PC-9 (cell line): ENCODE data around the gene PTPRT. TPM values are rescaled to one million over a fixed set of nuclear protein-coding genes. Genes with fewer than 3 reads are reported as not detected.

Experiments
- BruUV-seq: library from RNA; stranded (reverse); fragments of 400-500 nt; replicated peaks from 2 replicates; lab custom pipeline; 2021; lab: Mats Ljungman, UMichigan
- CTCF ChIA-PET: fragments of 300-600 bp; sonication (Branson Sonifier 250); formaldehyde crosslinking; loops from one replicate; lab custom pipeline; 2022; ENCODE audit warnings: antibody characterized with exemption; lab: Charles Lee
- POLR2A ChIA-PET: fragments of 300-600 bp; sonication (Branson Sonifier 250); formaldehyde crosslinking; loops from one replicate; lab custom pipeline; 2022; ENCODE audit warnings: antibody characterized with exemption; ENCODE audit not compliant: unreplicated experiment; lab: Charles Lee
- DNase-seq, 2 experiments: peaks; one replicate each; pipeline versions ENCODE4 v3.0.0 to v3.0.0-alpha.2; 2015 to 2022; ENCODE audit warnings: mixed read lengths in 1 of 2
- H2AFZ ChIP-seq: fragments of 200-600 bp; sonication (generic); 2 replicates; pipeline ENCODE4 v1.8.1; 2017; ENCODE audit warnings: antibody characterized with exemption
- H3F3A ChIP-seq: fragments of 200-600 bp; sonication (generic); 2 replicates; pipeline ENCODE4 v1.8.1; 2017; ENCODE audit warnings: antibody characterized with exemption, mild to moderate bottlenecking, low read depth; ENCODE audit not compliant: insufficient read depth
- H3K27ac ChIP-seq: fragments of 200-600 bp; sonication (generic); 2 replicates; pipeline ENCODE4 v1.6.1; 2016; ENCODE audit warnings: mixed run types
- H3K27me3 ChIP-seq: fragments of 200-600 bp; sonication (generic); 2 replicates; pipeline ENCODE4 v1.6.1; 2016; ENCODE audit warnings: low read depth, mixed run types; ENCODE audit not compliant: insufficient read depth
- H3K36me3 ChIP-seq: fragments of 200-600 bp; sonication (generic); 2 replicates; pipeline ENCODE4 v1.6.1; 2016; ENCODE audit warnings: low read depth, mixed run types
- H3K4me1 ChIP-seq: fragments of 200-600 bp; sonication (generic); replicated peaks from 2 replicates; pipeline ENCODE4 v1.6.1; 2016; ENCODE audit warnings: mixed run types; ENCODE audit not compliant: insufficient read depth
- H3K4me2 ChIP-seq: fragments of 200-600 bp; sonication (generic); 2 replicates; pipeline ENCODE4 v1.6.1; 2017; ENCODE audit warnings: mixed run types
- H3K4me3 ChIP-seq: fragments of 200-600 bp; sonication (generic); 2 replicates; pipeline ENCODE4 v1.6.1; 2016; ENCODE audit warnings: mixed run types
- H3K79me2 ChIP-seq: fragments of 200-600 bp; sonication (generic); 2 replicates; pipeline ENCODE4 v1.6.1; 2017; ENCODE audit warnings: low read depth, mixed run types
- H3K9me2 ChIP-seq: fragments of 200-600 bp; sonication (generic); 2 replicates; pipeline ENCODE4 v1.8.1; 2017; ENCODE audit warnings: mild to moderate bottlenecking; ENCODE audit not compliant: insufficient read depth
- H3K9me3 ChIP-seq: fragments of 200-600 bp; sonication (generic); 2 replicates; pipeline ENCODE4 v1.8.1; 2016; ENCODE audit warnings: low read depth; ENCODE audit not compliant: insufficient read depth
- H4K20me1 ChIP-seq: fragments of 200-600 bp; sonication (generic); 2 replicates; pipeline ENCODE4 v1.8.1; 2017; ENCODE audit not compliant: insufficient read depth
- CTCF ChIP-seq: fragments of 200-600 bp; sonication (generic); conservative IDR thresholded peaks from 2 replicates; pipeline ENCODE4 v1.6.1; 2017; ENCODE audit warnings: mixed run types, antibody characterized with exemption, mild to moderate bottlenecking, moderate library complexity
- EZH2 ChIP-seq: fragments of 200-600 bp; sonication (generic); IDR thresholded peaks from 2 replicates; pipeline ENCODE4 v1.8.0; 2017; ENCODE audit warnings: antibody characterized with exemption, low read depth
- intact Hi-C: fragments of 100-400 bp; cut with micrococcal nuclease; formaldehyde crosslinking; loops from one replicate; pipeline ENCODE4 v1.10.0; 2022; ENCODE audit not compliant: unreplicated experiment
- total RNA-seq: library from RNA; stranded (reverse); gene quantifications from 2 replicates; pipeline ENCODE4 v1.2.3, GENCODE V29; 2021

PTPRT gene
- total RNA-seq, 1 experiment from 2014 or later: not detected

DNA sequence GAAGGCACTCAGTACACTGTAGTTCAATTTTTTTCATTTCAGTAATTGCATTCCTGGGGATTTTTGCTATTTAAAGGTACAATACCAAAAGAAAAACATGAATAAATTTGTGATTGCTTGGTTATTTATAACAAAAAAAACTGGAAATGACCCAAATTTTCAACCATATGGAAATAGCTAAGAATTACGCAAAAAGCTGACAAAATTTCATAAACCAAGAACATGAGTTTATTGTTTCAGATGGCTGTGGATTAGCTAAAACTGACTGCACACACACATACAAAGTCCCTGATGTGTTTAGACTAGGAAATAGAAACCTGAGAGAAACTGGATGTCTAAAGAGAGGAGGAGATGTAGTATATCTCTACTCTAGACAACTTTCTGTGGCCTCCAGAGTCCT, 853.1 kb downstream of the PTPRT start:
- Histone ChIP-seq H3K27ac (no peak overlapping the region), H2AFZ (no peak overlapping the region), H3K9me3 (no peaks in the 10 kb centered on the region), H3K4me3 (no peak overlapping the region), H3K27me3 (no peaks in the 10 kb centered on the region), H3K9me2 (no peaks in the 10 kb centered on the region), H3K36me3 (no peaks in the 10 kb centered on the region), H3K79me2 (no peaks in the 10 kb centered on the region), H3K4me1 (no peaks in the 10 kb centered on the region), H3K4me2 (no peak overlapping the region), H3F3A (no peaks in the 10 kb centered on the region), H4K20me1 (no peaks in the 10 kb centered on the region; the same call in 1 of the 2 replicates)
- BruUV-seq: no TSS peak
- CTCF ChIA-PET: no interaction called here
- POLR2A ChIA-PET: no interaction called here
- intact Hi-C loops: no loop called here
- no peak for DNase-seq
- TF ChIP-seq CTCF: no peak
- TF ChIP-seq EZH2: no peak

DNA sequence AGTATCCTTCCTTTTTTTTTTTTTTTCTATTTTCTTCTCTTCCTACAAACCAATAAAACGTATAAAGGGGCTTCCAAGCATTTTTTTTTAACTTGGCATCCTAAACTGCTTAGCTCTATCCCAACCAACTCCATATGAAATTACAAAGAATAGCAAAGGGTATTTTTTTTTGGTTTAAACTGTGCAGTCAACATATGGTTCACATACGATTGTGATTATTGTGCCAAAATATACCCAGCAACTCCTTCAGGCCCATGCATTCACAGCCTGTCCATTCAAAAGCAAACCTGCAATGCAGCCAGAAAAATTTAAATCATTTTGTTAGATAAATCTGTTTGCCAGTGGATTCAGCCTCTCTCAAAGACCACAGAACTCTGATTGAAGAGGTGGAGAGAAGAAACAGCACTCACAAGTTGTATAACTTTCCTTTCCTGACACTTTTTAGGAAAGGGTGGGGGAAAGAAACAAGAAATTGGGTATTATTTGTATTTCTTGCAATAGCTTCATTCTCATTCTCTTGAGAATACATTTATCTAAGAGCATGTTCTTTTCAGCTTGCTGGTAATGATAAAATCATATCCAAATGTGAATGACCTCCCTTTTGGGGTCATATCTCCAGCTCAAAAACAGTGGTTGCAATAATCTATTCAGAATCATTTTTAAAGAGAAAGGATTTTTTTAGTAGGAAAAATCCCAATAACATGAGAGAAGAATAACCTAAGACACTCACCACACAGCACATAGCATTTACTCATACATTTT, 870.3 kb downstream of the PTPRT start:
- intact Hi-C loops: no loop called here

DNA sequence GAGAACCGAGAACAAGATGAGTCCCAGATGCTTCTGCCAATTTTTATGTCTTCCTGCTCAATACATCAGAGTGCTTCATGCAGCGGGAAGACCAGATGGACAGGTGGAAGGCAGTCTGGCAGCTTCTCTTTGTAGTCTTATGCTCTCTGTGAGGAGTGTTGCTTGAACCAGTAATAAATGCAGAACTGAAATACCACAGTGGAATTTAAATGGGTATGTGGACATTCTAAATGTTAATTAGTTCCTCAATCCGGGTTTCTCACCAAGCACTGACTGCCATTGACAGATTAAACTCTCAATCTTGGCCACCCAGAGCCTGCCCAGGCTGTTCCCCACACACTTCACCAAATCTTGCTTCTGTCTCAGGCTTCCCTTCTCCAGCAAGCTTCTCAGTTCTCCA, 876.0 kb downstream of the PTPRT start:
- Histone ChIP-seq H2AFZ (no peak overlapping the region), H3K27me3 (peaks cover 9% of the 10 kb centered on the region; the same call in 1 of the 2 replicates), H4K20me1 (no peaks in the 10 kb centered on the region), H3K4me1 (no peaks in the 10 kb centered on the region), H3K9me3 (no peaks in the 10 kb centered on the region), H3K79me2 (no peaks in the 10 kb centered on the region), H3K36me3 (no peaks in the 10 kb centered on the region), H3K27ac (no peak overlapping the region), H3F3A (no peaks in the 10 kb centered on the region), H3K9me2 (peaks cover 3% of the 10 kb centered on the region; the same call in 1 of the 2 replicates), H3K4me2 (no peak overlapping the region), H3K4me3 (no peak overlapping the region)
- no peak for TF ChIP-seq CTCF
- no peak for TF ChIP-seq EZH2
- intact Hi-C loops: no loop called here
- no TSS peak for BruUV-seq
- ChIA-PET CTCF (no interaction called here), POLR2A (no interaction called here)
- DNase-seq: no peak

More for the DNA sequence above, 870.3 kb downstream of the PTPRT start:
- no TSS peak for BruUV-seq
- ChIA-PET POLR2A (no interaction called here), CTCF (no interaction called here)
- DNase-seq: no peak
- H3K79me2 ChIP-seq: no peaks in the 10 kb centered on the region
- TF ChIP-seq CTCF: no peak
- TF ChIP-seq EZH2: no peak
- H3K4me2 ChIP-seq: no peak overlapping the region
- H4K20me1 ChIP-seq: no peaks in the 10 kb centered on the region
- H3K36me3 ChIP-seq: no peaks in the 10 kb centered on the region
- no peak overlapping the region for H2AFZ ChIP-seq
- no peaks in the 10 kb centered on the region for H3K9me3 ChIP-seq
- no peak overlapping the region for H3K27ac ChIP-seq
- peaks cover 3% of the 10 kb centered on the region; the same call in 1 of the 2 replicates for H3K9me2 ChIP-seq
- no peaks in the 10 kb centered on the region for H3K4me1 ChIP-seq
- no peak overlapping the region for H3K4me3 ChIP-seq
- H3F3A ChIP-seq: no peaks in the 10 kb centered on the region
- peaks cover 16% of the 10 kb centered on the region; the same call in 1 of the 2 replicates for H3K27me3 ChIP-seq
